ENCODE results near the gene HSD17B4. TPM values are rescaled to one million over a fixed set of nuclear protein-coding genes. Genes with fewer than 3 reads are reported as not detected.
"Not testable (repeated sequence)": the region's sequence is repeated elsewhere in the genome, so short reads cannot be mapped to it uniquely, and the experiment has no call there.

HSD17B4 gene
- total RNA-seq, 1 experiment from 2014 or later = 107 TPM

DNA sequence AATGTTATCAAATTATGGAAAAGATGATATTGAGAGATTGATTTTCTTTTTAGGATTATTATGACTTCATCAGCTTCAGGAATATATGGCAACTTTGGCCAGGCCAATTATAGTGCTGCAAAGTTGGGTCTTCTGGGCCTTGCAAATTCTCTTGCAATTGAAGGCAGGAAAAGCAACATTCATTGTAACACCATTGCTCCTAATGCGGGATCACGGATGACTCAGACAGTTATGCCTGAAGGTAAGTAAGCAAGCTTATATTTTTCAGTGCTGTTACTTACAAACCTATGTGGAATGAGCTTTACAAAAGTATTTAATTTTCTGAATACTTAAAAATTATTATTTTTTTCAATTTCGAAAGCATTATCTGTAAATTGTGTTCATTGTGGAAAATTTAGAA lies 26.5 kb downstream of the HSD17B4 start:
- Histone ChIP-seq H3K4me1 (ENCODE audit: control insufficient read depth, insufficient read depth, low read length) (no peaks in the 10 kb centered on the region), H3K4me3 (ENCODE audit: low read depth in 2 of 2, low read length in 2 of 2) (no peak overlapping the region), H3K27ac (ENCODE audit: low read length) (no peak overlapping the region), H3K27me3 (ENCODE audit: control insufficient read depth, insufficient read depth, low read length) (no peaks in the 10 kb centered on the region), H3K36me3 (ENCODE audit: control insufficient read depth, insufficient read depth, low read length) (peaks cover 3% of the 10 kb centered on the region), H3K9me3 (ENCODE audit: control insufficient read depth, insufficient read depth, low read depth, low read length) (no peaks in the 10 kb centered on the region)
- DNase-seq (ENCODE audit: low read depth, low spot score) (no peak), ATAC-seq (no peak)
- CTCF ChIA-PET = no interaction called here
- TF ChIP-seq, protein P1, sequence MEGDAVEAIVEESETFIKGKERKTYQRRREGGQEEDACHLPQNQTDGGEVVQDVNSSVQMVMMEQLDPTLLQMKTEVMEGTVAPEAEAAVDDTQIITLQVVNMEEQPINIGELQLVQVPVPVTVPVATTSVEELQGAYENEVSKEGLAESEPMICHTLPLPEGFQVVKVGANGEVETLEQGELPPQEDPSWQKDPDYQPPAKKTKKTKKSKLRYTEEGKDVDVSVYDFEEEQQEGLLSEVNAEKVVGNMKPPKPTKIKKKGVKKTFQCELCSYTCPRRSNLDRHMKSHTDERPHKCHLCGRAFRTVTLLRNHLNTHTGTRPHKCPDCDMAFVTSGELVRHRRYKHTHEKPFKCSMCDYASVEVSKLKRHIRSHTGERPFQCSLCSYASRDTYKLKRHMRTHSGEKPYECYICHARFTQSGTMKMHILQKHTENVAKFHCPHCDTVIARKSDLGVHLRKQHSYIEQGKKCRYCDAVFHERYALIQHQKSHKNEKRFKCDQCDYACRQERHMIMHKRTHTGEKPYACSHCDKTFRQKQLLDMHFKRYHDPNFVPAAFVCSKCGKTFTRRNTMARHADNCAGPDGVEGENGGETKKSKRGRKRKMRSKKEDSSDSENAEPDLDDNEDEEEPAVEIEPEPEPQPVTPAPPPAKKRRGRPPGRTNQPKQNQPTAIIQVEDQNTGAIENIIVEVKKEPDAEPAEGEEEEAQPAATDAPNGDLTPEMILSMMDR (IDR thresholded peaks at IDR 0.05) = no peak
- TF ChIP-seq POLR2AphosphoS5 (IDR thresholded peaks at IDR 0.05; ENCODE audit: low read depth, low read length) = no peak
- TF ChIP-seq SIN3A (IDR thresholded peaks at IDR 0.05; ENCODE audit: borderline replicate concordance, insufficient read depth, low read depth, low read length) = no peak
- TF ChIP-seq TCF7L2 (IDR thresholded peaks at IDR 0.05; ENCODE audit: low read depth, low read length) = no peak
- no peak for TF ChIP-seq REST (IDR thresholded peaks at IDR 0.05; ENCODE audit: insufficient read depth in 1 of 2, low read depth in 2 of 2, low read length in 1 of 2)
- BruUV-seq (replicated peaks) = no TSS peak
- intact Hi-C loops (cut with micrococcal nuclease; ENCODE audit: unreplicated experiment) (no loop called here), in situ Hi-C loops (cut with HindIII; ENCODE audit: low pct_unique_long_range_greater_than_20kb, low sequenced_read_pairs) (no loop called here)
- POLR2A ChIA-PET = no interaction called here

DNA sequence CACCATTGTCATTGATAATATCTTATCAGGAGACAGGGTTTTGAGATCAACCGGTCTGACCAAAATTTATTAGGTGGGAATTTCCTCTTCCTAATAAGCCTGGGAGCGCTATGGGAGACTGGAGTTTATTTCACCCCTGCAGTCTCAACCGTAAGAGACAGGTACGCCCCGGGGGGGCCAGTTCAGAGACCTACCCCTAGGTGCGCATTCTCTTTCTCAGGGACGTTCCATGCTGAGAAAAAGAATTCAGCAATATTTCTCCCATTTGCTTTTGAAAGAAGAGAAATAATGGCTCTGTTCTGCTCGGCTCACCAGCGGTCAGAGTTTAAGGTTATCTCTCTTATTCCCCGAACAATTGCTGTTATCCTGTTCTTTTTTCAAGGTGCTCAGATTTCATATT lies 28.3 kb downstream of the HSD17B4 start:
- ATAC-seq; H3K4me3 ChIP-seq (ENCODE audit: low read depth in 2 of 2, low read length in 2 of 2); H3K27ac ChIP-seq (ENCODE audit: low read length); H3K27me3 ChIP-seq (ENCODE audit: control insufficient read depth, insufficient read depth, low read length); H3K4me1 ChIP-seq (ENCODE audit: control insufficient read depth, insufficient read depth, low read length); CTCF ChIA-PET; POLR2A ChIA-PET; BruUV-seq (replicated peaks); intact Hi-C loops (cut with micrococcal nuclease; ENCODE audit: unreplicated experiment); H3K36me3 ChIP-seq (ENCODE audit: control insufficient read depth, insufficient read depth, low read length); in situ Hi-C loops (cut with HindIII; ENCODE audit: low pct_unique_long_range_greater_than_20kb, low sequenced_read_pairs); H3K9me3 ChIP-seq (ENCODE audit: control insufficient read depth, insufficient read depth, low read depth, low read length); DNase-seq (ENCODE audit: low read depth, low spot score): not testable (repeated sequence)

DNA sequence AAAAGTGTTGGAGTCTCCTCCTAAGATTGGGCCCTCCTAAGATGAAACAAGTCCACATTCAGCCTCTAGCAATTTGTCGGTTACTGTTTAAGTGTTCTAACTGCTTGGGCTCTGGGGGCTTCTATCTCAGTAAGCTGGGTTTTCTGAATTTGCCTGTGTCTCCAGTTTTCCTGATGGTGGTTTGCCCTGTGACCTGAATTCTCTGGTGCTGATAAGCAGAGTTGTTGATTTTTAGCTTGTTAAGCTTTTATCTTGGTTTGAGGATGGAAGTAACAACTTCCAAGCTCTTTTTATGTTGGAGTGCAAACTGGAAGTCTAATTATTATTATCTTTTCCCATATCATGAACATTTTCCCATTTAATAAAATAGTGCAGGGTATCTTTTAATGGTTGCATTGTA lies 30.9 kb downstream of the HSD17B4 start:
- no peak overlapping the region for H3K4me3 ChIP-seq (ENCODE audit: low read depth in 2 of 2, low read length in 2 of 2)
- no TSS peak for BruUV-seq (replicated peaks)
- peaks cover 3% of the 10 kb centered on the region for H3K36me3 ChIP-seq (ENCODE audit: control insufficient read depth, insufficient read depth, low read length)
- ATAC-seq = no peak
- DNase-seq (ENCODE audit: low read depth, low spot score) = no peak
- H3K27me3 ChIP-seq (ENCODE audit: control insufficient read depth, insufficient read depth, low read length) = no peaks in the 10 kb centered on the region
- TF ChIP-seq TCF7L2 (IDR thresholded peaks at IDR 0.05; ENCODE audit: low read depth, low read length) (no peak), POLR2AphosphoS5 (IDR thresholded peaks at IDR 0.05; ENCODE audit: low read depth, low read length) (no peak), SIN3A (IDR thresholded peaks at IDR 0.05; ENCODE audit: borderline replicate concordance, insufficient read depth, low read depth, low read length) (no peak)
- no peak overlapping the region for H3K27ac ChIP-seq (ENCODE audit: low read length)
- H3K9me3 ChIP-seq (ENCODE audit: control insufficient read depth, insufficient read depth, low read depth, low read length) = no peaks in the 10 kb centered on the region
- in situ Hi-C loops (cut with HindIII; ENCODE audit: low pct_unique_long_range_greater_than_20kb, low sequenced_read_pairs) (no loop called here), intact Hi-C loops (cut with micrococcal nuclease; ENCODE audit: unreplicated experiment) (no loop called here)
- no peaks in the 10 kb centered on the region for H3K4me1 ChIP-seq (ENCODE audit: control insufficient read depth, insufficient read depth, low read length)
- ChIA-PET CTCF (interaction anchor here (0.7 kb wide), 1 partner anchor 345 kb away, joined by 4 read pairs; no protein-coding TSS in a partner anchor), POLR2A (no interaction called here)
